Caco-2 (cell line): ENCODE measurements around the gene MEIS1. TPM values are rescaled to one million over a fixed set of nuclear protein-coding genes. Genes with fewer than 3 reads are reported as not detected.

Experiments used
- BruUV-seq: library from RNA; stranded (reverse); fragments of 400-500 nt; replicated peaks from 2 replicates; lab custom pipeline; 2021; lab: Mats Ljungman, UMichigan
- CTCF ChIA-PET: fragments of 300-600 bp; sonication (Branson Sonifier 250); formaldehyde crosslinking; loops from one replicate; lab custom pipeline; 2022; ENCODE audit warnings: antibody characterized with exemption; lab: Charles Lee
- POLR2A ChIA-PET: fragments of 300-600 bp; sonication (Branson Sonifier 250); formaldehyde crosslinking; loops from one replicate; lab custom pipeline; 2022; ENCODE audit warnings: antibody characterized with exemption; lab: Charles Lee
- DNase-seq, 2 experiments: peaks; one replicate each; pipeline versions ENCODE4 v3.0.0 to v3.0.0-alpha.2; 2020 to 2022
- H3K27me3 ChIP-seq: replicated peaks from 2 replicates; pipeline ENCODE4 v1.6.0; 2011; ENCODE audit warnings: low read length; ENCODE audit not compliant: control insufficient read depth, insufficient read depth
- H3K36me3 ChIP-seq: 2 replicates; pipeline ENCODE4 v1.5.1; 2011; ENCODE audit warnings: low read length; ENCODE audit not compliant: control insufficient read depth, insufficient read depth
- H3K4me1 ChIP-seq: fragments of 250-450 bp; sonication (Bioruptor Pico); 2 replicates; pipeline ENCODE4 v1.5.1; 2020; ENCODE audit warnings: mild to moderate bottlenecking
- H3K4me3 ChIP-seq: 2 replicates; pipeline ENCODE4 v1.5.1; 2011; ENCODE audit warnings: low read depth, mild to moderate bottlenecking, control low read depth, low read length
- H3K9me3 ChIP-seq: fragments of 250-450 bp; sonication (Bioruptor Pico); 2 replicates; pipeline ENCODE4 v1.5.1; 2020; ENCODE audit warnings: mild to moderate bottlenecking, moderate library complexity
- H3K27ac Mint-ChIP-seq: one replicate; pipeline ENCODE4 v1.8.0; 2022; ENCODE audit warnings: mixed read lengths; ENCODE audit not compliant: unreplicated experiment
- H3K27me3 Mint-ChIP-seq: one replicate; pipeline ENCODE4 v1.8.0; 2022; ENCODE audit warnings: mixed read lengths; ENCODE audit not compliant: insufficient read depth, unreplicated experiment
- H3K36me3 Mint-ChIP-seq: one replicate; pipeline ENCODE4 v1.8.0; 2022; ENCODE audit warnings: mild to moderate bottlenecking, mixed read lengths; ENCODE audit not compliant: insufficient read depth, unreplicated experiment
- H3K4me1 Mint-ChIP-seq: one replicate; pipeline ENCODE4 v1.8.0; 2022; ENCODE audit warnings: low read depth, mixed read lengths; ENCODE audit not compliant: unreplicated experiment
- H3K4me3 Mint-ChIP-seq: one replicate; pipeline ENCODE4 v1.8.0; 2022; ENCODE audit warnings: mild to moderate bottlenecking, moderate library complexity, mixed read lengths; ENCODE audit not compliant: unreplicated experiment
- H3K9me3 Mint-ChIP-seq: one replicate; pipeline ENCODE4 v1.8.0; 2022; ENCODE audit warnings: mixed read lengths; ENCODE audit not compliant: unreplicated experiment
- intact Hi-C: fragments of 100-400 bp; cut with micrococcal nuclease; formaldehyde crosslinking; loops from one replicate; pipeline ENCODE4 v1.10.0; 2022; ENCODE audit not compliant: unreplicated experiment
- total RNA-seq: library from RNA; stranded (reverse); gene quantifications from 2 replicates; pipeline ENCODE4 v1.2.3, GENCODE V29; 2022
- TF ChIP-seq, protein P1 (sequence below), 2 experiments: fragments of 200-600 bp in 1 of 2; IDR thresholded peaks; 1 replicate in 1 of 2; 2 replicates in 1 of 2; pipeline versions ENCODE4 v1.5.1 to v1.8.0; 2011 to 2022; ENCODE audit warnings: antibody characterized with exemption in 1 of 2, control low read depth in 1 of 2, inconsistent platforms in 1 of 2, low read depth in 1 of 2, low read length in 1 of 2, mild to moderate bottlenecking in 1 of 2, moderate library complexity in 1 of 2; ENCODE audit not compliant: insufficient read depth in 1 of 2, severe bottlenecking in 1 of 2, unreplicated experiment in 1 of 2

Gene MEIS1
- total RNA-seq, 1 experiment from 2014 or later: 7.4 TPM

DNA sequence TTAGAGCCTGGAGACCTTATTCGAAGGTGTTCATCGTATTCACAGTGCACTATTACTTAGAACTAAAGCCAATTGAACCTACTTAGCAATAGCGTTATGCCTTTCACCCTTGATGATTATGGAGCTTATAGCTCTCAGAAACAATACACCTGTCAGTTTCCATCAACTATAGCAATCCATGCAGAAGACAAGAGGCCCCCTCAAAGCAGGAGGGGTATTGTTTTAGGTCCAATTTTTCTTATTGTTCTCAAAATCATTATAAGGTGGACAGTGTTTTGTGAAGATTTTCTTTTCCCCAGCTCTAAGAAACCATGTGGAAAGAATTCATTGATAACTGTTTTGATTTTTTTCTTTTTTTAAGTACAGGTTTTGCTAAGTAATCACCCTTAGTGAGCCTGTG is 135.5 kb downstream of the MEIS1 start:
- no peak for DNase-seq
- Mint-ChIP-seq H3K27me3 (no peaks in the 10 kb centered on the region), H3K36me3 (no peaks in the 10 kb centered on the region), H3K4me3 (no peak overlapping the region), H3K4me1 (peaks cover 25% of the 10 kb centered on the region), H3K9me3 (no peaks in the 10 kb centered on the region), H3K27ac (no peak overlapping the region)
- intact Hi-C loops: loop anchor here (10.0 kb wide), 1 partner anchor 656 kb away; no protein-coding TSS in a partner anchor
- Histone ChIP-seq H3K4me3 (no peak overlapping the region), H3K4me1 (peaks cover 9% of the 10 kb centered on the region; the same call in 1 of the 2 replicates), H3K27me3 (no peaks in the 10 kb centered on the region), H3K9me3 (no peaks in the 10 kb centered on the region), H3K36me3 (no peaks in the 10 kb centered on the region)
- ChIA-PET POLR2A (no interaction called here), CTCF (no interaction called here)
- no TSS peak for BruUV-seq
- TF ChIP-seq, protein P1, sequence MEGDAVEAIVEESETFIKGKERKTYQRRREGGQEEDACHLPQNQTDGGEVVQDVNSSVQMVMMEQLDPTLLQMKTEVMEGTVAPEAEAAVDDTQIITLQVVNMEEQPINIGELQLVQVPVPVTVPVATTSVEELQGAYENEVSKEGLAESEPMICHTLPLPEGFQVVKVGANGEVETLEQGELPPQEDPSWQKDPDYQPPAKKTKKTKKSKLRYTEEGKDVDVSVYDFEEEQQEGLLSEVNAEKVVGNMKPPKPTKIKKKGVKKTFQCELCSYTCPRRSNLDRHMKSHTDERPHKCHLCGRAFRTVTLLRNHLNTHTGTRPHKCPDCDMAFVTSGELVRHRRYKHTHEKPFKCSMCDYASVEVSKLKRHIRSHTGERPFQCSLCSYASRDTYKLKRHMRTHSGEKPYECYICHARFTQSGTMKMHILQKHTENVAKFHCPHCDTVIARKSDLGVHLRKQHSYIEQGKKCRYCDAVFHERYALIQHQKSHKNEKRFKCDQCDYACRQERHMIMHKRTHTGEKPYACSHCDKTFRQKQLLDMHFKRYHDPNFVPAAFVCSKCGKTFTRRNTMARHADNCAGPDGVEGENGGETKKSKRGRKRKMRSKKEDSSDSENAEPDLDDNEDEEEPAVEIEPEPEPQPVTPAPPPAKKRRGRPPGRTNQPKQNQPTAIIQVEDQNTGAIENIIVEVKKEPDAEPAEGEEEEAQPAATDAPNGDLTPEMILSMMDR (IDR thresholded peaks at IDR 0.05; ENCODE audit: insufficient read depth in 1 of 2, low read depth in 1 of 2, low read length in 1 of 2, severe bottlenecking in 1 of 2, unreplicated experiment in 1 of 2): no peak

DNA sequence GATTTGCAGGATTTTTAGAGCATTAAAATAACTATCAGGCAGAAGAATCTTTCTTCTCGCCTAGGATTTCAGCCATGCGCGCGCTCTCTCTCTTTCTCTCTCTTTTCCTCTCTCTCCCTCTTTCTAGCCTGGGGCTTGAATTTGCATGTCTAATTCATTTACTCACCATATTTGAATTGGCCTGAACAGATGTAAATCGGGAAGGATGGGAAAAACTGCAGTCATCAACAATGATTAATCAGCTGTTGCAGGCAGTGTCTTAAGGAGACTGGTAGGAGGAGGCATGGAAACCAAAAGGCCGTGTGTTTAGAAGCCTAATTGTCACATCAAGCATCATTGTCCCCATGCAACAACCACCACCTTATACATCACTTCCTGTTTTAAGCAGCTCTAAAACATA is 137.0 kb downstream of the MEIS1 start:
- intact Hi-C loops: loop anchor here (10.0 kb wide), 1 partner anchor 657 kb away; no protein-coding TSS in a partner anchor
- H3K27ac Mint-ChIP-seq: no peak overlapping the region
- no peaks in the 10 kb centered on the region; the same call in 1 of the 2 replicates for H3K27me3 ChIP-seq
- H3K36me3 ChIP-seq: no peaks in the 10 kb centered on the region
- no peak overlapping the region for H3K4me3 ChIP-seq
- no peaks in the 10 kb centered on the region for H3K36me3 Mint-ChIP-seq
- H3K4me3 Mint-ChIP-seq: no peak overlapping the region
- H3K27me3 Mint-ChIP-seq: no peaks in the 10 kb centered on the region
- no TSS peak for BruUV-seq
- no peak for DNase-seq
- peaks cover 27% of the 10 kb centered on the region for H3K4me1 Mint-ChIP-seq
- TF ChIP-seq, protein P1 (IDR thresholded peaks at IDR 0.05; ENCODE audit: insufficient read depth in 1 of 2, low read depth in 1 of 2, low read length in 1 of 2, severe bottlenecking in 1 of 2, unreplicated experiment in 1 of 2): no peak
- ChIA-PET POLR2A (no interaction called here), CTCF (no interaction called here)
- no peaks in the 10 kb centered on the region for H3K9me3 Mint-ChIP-seq
- 0 out of 2 replicates have a peak, but pooled peaks cover 3% of the 10 kb centered on the region for H3K4me1 ChIP-seq
- H3K9me3 ChIP-seq: no peaks in the 10 kb centered on the region

DNA sequence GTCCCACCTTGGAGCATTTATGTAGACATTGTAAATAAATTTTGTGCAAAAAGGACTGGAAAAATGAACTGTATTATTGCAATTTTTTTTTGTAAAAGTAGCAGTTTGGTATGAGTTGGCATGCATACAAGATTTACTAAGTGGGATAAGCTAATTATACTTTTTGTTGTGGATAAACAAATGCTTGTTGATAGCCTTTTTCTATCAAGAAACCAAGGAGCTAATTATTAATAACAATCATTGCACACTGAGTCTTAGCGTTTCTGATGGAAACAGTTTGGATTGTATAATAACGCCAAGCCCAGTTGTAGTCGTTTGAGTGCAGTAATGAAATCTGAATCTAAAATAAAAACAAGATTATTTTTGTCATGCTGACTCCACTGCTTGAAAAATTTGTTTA is 137.5 kb downstream of the MEIS1 start:
- POLR2A ChIA-PET: no interaction called here
- TF ChIP-seq, protein P1 (IDR thresholded peaks at IDR 0.05; ENCODE audit: insufficient read depth in 1 of 2, low read depth in 1 of 2, low read length in 1 of 2, severe bottlenecking in 1 of 2, unreplicated experiment in 1 of 2): no peak
- intact Hi-C loops: loop anchor here (10.0 kb wide), 1 partner anchor 658 kb away; no protein-coding TSS in a partner anchor
- no peaks in the 10 kb centered on the region for H3K36me3 Mint-ChIP-seq
- no peak overlapping the region for H3K4me3 Mint-ChIP-seq
- no peak overlapping the region for H3K27ac Mint-ChIP-seq
- no peaks in the 10 kb centered on the region for H3K36me3 ChIP-seq
- H3K9me3 ChIP-seq: no peaks in the 10 kb centered on the region
- no peaks in the 10 kb centered on the region; the same call in 1 of the 2 replicates for H3K27me3 ChIP-seq
- no peaks in the 10 kb centered on the region for H3K9me3 Mint-ChIP-seq
- BruUV-seq: no TSS peak
- peaks cover 6% of the 10 kb centered on the region; the same call in 1 of the 2 replicates for H3K4me1 ChIP-seq
- CTCF ChIA-PET: no interaction called here
- DNase-seq: no peak
- H3K4me1 Mint-ChIP-seq: peaks cover 25% of the 10 kb centered on the region
- no peaks in the 10 kb centered on the region for H3K27me3 Mint-ChIP-seq
- no peak overlapping the region for H3K4me3 ChIP-seq
